ENCODE data around the gene TRAPPC12.

The TRAPPC12 gene

DNA sequence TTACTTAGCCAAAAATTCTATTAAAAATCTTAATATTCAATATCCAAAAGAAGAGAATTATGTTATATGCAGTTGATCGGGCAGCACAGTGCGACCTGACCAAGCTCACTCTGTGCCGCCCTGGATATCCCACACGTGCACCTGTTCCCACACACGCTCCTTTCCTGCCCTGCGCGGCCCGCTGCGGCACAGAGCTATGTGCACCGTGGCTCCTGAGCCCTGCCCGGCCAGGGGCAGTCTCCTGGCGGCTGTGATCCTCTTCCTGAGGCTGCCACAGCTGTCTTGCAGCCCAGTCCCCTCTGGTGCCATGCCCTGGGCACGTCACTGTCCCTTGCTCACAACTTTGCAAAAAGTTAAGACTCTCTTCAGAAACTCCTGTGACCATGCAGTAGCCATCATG is 29.3 kb downstream of the TRAPPC12 start:
- no peak for DNase-seq (ENCODE audit: low read depth in 2 of 2)

DNA sequence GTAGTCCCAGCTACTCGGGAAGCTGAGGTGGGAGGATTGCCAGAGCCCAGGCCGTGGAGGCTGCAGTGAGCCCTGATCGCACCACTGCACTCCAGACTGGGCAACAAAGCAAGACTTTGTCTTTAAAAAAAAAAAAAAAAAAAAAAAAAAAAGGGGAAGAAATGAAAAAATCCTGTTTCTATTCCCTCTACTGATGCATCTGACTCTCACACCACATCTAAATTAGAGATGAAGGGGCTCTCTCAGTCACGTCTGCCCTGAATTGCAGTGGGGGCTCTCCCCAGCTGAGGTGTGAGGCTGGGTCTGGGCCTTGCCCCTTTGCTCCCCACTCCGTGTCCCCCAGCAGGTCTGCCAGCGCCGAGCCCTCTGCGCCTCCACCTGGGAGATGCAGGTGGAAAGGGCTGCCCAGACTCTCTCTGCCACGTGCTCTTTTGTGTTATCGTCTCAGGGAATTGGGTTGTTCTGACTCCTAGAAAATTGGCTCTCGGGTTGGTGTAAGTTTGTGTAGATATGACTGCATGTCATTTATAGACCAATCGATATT is 30.2 kb downstream of the TRAPPC12 start:
- no peak for DNase-seq (ENCODE audit: low read depth in 2 of 2)

DNA sequence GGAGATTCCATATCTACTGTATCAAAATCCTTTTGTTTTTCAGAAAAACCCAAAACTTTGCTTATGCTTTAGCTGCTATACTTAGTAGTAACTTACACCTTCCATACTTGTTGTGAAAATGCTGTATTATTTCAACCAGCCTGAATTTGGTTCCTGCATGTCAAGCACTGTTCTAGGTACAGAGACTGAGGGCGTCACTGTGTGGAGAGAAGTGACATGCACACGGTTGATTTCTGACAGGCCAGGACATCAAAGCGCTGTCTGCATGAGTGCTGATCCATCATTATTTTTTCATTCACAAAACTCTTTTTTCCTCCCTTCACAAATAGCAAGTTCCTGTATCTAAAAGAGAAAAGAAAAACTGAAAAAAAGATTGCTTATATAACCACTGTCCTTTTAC is 31.6 kb downstream of the TRAPPC12 start:
- DNase-seq (ENCODE audit: low read depth in 2 of 2), result no peak

DNA sequence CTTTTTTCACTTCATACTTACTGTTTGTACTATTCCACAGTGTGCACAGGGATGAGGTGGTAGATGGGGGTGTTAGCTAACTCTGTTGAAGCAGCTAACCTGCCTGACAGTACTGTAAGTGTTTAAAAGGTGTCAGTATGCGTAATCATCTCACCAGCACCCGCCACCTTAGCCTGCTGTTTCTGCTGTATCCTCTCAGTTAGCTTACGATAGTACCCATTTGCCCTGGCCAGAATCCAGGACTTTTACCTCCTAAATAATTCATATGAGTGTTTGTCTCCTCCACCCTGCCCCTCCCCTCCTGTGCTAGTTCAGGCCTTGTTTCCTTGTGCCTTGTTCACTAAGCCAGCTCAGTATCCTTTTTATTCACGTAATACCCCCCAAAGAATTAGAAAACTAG is 34.2 kb downstream of the TRAPPC12 start:
- no peak for DNase-seq (ENCODE audit: low read depth in 2 of 2)

DNA sequence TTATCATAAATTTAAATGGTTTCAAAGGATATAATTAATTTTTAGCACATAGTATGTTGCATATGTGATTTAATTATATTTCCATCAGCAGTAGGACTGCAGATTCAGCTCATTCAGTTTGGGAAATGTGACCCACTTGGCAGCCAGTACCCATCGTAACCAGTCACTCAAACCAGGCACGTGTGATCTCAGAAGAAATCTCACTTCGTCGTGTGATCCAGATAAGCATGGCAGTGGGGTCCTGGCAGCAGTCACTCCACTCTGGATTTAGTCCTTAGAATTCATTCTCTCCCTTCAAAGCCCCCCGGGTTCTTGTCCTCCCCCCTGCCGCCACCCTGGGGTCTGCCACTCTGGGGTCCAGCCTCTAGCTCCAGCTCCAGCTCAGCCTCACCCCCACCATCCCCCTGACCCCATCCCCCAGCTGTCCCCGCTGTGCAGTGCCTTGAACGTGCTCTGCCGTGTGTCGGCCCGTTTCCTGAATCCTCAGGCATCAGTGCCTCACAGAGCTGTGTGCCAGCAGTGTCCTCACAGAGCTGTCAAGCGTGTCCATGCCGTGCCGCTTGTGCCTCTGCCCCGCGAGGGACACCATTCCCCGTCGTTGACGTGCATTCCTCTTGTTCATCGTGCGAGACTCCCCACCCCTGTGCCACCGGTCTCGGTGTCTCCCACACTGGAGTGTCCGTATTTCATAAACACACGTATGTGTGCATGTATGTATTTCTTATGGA is 34.8 kb downstream of the TRAPPC12 start:
- DNase-seq (ENCODE audit: low read depth in 2 of 2), result no peak

DNA sequence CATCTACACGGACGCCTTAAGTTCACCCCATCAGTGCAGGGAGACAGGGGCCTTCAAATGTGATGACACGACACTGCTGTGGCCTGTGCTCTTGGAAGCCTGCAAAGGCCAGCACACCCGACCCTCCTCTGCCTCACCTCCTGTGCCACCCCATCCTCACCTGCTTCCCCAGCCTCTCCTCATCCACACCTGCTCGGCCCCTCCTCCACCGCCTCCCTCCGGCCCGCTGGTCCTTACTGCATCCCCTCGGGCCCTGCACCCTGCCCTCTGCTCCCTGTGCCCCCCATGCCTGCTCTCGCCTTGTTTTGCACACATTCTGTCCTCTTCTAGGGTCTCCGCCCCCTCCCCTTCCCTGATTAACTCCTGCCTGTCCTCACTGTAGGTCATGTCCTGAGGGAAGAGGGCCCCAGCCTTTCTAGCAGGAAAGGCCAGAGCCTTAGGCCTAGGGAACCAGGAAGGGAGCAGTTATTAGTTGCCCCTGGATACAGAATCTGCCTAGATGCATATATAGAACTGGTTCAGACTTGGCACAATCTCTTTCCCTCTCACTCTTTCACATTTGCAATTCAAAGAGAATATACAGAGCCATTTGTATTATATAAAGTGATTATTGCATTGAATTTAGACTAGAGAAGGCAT is 39.4 kb downstream of the TRAPPC12 start:
- no peak for DNase-seq (ENCODE audit: low read depth in 2 of 2)

DNA sequence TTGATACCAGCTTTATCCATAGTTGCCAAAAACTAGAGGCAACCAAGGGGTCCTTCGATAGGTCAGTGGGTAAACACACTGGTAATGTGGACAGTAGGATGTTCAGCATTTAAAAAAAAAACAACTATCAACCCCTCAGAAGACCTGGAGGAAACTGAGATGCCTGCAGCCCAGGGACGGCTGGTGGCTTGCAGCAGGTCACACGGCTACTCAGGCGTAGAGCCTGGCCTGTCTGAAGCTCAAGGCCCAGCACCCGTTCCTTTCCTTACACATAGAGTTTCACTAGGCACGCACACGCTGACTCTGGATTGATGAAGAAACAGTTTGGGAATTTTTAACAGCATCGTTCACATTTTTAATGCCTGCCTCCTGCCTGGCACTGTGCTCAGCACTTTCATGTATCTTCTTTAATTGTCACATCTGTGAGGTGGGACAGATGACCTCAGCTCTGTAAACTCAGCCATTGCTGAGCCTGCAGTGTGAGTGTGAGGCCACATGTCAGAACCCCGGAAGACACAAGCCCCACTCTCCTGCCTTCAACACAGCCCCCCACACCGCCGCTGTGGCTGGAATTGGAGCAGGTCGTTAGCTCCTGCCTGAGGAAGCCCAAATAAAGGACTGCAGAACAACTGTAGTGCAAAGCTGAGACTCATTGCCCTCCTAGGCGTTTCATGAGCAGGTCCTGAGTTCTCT is 40.7 kb downstream of the TRAPPC12 start:
- no peak for DNase-seq (ENCODE audit: low read depth in 2 of 2)

DNA sequence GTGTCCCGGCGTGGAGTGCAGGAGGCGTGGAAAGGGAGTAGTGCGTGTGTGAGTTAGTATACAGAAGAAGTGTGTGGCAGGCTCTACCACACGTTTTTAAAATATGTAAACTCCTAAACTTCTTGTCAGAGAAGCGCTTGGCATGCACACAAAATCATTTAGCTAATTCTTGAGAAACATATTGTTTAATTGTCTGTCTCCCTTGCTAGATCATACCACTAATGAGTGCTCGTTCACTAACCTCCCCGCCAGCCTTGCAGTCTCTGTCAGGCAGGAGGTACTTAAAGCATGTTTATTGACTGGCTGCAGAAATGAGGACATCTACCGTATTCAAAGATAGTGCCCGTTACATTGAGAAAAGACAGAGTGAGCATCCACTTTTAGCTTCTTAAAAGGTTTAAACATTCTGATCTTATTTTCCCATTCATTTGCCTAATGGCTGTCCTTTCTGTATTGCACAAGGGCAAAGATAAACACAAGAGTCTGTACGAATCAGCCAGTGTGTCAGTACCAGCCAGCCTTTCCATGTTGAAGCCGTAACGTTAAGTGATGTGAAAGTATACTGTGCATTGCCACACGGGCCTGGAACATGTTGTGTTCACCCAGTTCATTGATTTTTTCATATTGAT is 41.4 kb downstream of the TRAPPC12 start:
- no peak for DNase-seq (ENCODE audit: low read depth in 2 of 2)

DNA sequence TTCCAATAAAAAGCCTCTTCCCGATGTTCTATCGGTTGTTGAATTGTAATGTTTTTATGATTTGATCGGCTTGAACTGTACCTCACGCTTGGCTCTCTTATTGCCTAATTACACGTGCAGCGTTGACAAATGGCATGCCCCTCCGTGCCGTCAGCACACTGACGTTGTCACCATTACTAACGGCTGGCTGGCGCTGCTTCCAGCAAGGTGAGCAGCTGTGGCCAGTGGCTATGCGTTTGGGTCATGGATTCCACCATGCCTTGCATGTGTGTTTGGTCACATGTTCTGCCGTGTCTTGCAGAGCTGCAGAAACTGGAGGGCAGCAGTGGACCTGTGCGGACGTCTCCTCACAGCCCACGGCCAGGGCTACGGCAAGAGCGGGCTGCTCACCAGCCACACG is 42.1 kb downstream of the TRAPPC12 start:
- DNase-seq (ENCODE audit: low read depth in 2 of 2), result no peak

DNA sequence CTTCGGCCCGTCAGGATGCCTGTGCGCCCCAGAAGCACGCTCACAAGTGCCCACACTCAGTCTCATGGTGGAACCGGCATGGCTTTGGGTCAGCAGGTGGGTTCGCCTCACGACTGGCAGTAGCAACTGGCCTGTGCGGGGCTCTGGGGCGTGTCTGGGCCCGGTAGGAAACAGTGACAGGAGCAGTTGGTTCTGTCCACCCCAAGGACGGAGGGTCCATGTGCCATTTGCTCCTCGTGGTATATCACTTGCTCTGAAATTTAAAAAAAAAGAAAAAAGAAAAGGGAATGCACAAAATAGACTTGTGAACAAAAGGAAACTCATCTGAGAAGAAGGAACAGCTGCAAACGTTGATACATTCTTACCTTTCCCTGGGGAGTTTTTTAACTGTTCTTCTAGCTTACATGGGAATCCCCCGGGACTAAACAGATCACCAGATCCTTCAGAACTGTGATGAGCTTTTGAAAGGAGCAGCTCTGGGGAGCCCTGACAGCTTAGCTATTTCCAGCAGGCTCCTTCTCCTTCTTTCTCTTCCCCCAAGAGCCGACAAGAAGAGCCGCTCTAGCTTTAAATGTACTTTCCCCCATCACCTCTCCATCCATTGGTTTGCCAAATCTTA is 42.8 kb downstream of the TRAPPC12 start:
- no peak for DNase-seq (ENCODE audit: low read depth in 2 of 2)

DNA sequence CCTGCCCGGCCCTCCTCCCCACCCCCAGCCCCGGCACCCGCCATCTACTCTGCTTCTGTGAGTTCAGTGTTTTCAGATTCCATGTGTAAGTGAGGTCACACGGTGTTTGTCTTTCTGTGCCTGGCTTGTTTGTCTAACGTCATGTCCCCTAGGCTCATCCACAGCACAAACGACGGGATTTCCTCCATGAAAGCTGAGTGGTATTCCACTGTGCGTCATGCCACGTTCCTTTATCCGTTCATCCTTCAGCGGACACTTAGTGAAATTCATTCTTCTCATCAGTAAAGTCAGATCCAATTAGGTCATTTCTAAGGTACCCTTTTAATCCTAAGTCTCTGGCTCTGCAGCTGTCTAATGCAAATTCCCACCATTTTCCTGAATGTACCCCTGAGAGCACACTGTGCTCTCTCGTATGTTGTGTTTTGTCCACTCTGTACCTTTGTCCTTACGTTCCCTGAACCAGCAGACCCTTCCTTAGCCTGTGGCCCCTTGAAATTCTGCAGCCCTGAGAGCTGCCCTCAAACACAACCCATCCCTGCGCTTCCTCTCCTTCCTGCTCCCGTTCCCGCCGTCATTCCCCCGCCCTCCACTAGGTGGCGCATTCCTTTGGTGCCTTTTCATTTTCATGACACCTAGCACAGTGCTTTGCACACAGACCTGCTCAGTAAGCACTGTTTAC is 44.1 kb downstream of the TRAPPC12 start:
- peak; percentile 41 to 50 for DNase-seq (ENCODE audit: low read depth in 2 of 2)

DNA sequence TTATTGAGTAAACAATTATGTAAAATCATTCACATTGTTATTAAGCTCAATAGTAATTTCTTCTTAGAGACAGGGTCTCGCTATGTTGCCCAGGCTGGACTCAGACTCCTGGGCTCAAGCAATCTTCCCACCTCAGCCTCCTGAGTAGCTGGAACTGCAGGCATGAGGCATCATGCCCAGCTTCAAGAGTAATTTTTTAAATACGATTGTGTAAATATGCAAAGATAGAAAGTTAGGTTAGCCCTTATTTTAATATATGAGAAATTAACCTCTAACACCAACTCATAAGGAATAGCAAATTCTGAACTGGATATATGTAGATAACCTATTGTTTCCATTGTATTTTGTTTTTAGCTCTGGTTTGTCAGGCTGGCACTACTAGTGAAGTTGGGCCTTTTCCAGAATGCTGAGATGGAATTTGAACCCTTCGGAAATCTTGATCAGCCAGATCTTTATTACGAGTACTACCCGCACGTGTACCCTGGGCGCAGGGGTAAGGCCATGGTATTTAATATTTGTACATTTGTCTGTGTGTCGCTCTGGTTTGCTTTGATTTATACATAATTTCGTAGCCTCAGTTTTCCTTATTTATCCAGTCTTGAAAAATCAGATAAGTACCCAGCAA is 44.8 kb downstream of the TRAPPC12 start:
- DNase-seq (ENCODE audit: low read depth in 2 of 2), result no peak

DNA sequence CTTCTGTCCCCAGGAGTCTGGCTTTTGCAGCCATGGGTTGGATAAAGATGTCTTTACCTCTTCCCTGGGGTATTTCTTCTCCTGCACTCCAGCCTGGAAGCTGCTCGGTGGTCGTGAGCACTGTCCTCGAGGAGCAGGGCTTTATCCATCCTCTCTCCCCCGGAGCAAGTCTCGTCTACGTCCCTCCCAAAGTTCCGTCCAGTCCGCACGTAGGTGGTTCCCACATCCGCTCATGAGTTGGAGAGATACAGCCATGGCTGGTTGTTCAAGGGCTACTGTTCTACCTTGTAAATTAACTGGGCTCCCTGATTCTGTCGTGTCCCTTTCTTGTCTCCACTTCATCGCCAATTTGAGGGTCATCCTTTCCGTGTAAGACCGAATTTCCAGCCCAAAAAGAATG is 47.1 kb downstream of the TRAPPC12 start:
- DNase-seq (ENCODE audit: low read depth in 2 of 2), result no peak

DNA sequence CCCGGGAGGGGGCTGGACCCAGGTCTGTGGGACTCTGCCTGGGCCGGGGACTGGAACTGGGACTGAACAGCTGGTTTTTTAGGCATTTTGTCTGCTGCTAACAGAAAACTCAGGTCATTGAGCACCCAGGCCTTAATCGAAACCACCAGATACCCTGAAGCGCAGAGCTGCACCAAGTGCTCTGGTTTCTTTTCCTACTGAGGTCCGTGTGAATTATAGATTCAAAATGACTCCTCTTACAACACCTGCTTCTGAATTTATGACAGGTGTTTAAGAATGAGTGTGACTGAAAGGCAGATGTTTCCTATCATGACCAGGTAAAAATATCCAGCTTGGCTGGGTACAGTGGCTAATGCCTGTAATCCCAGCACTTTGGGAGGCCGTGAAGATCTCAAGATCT is 47.8 kb downstream of the TRAPPC12 start:
- no peak for DNase-seq (ENCODE audit: low read depth in 2 of 2)

DNA sequence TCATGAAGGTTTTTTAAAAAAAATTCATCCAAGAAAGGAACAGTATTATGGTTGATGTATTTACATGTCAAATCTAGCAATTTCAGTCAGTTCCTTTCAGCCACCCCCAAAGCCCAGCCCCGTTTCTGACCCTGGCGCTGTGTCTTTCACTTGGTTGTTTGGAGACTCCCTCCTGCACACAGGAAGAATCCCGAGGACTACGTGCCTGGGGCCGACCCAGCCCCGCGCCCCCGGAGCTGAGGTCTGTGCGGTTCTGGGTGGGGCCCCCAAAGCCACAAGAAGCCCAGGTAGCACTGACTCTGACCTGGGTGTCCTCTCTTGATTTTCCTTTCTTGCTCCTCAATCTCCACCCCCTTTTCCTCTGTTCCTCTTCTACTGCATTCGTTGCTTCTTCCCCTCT is 49.1 kb downstream of the TRAPPC12 start:
- DNase-seq (ENCODE audit: low read depth in 2 of 2), result no peak

DNA sequence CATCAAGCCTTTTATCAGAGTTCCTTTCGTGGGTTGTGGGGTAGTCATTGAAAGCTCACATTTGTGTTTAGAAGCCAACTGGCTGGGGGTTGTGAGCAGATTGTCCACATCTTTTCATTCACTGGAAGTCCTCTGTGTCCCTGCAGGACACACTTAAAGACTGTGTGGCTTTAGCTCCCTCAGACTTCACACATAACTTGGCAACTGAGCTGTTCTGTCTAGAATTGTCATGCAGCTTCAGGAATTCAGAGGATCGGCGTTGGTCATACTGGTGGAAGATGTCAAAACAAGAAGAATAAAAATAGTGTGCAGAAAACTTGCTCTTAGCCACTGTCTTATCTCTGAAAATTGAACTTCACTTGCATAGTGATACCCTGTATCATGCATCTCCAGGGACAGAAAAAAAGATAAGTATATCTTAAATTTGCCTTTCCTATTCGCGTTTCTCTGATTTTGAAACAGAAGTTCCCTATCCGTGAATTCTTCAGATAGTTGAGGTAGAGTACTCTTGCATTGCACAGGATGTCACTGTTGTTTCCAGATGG is 49.6 kb downstream of the TRAPPC12 start:
- DNase-seq (ENCODE audit: low read depth in 2 of 2), result no peak

DNA sequence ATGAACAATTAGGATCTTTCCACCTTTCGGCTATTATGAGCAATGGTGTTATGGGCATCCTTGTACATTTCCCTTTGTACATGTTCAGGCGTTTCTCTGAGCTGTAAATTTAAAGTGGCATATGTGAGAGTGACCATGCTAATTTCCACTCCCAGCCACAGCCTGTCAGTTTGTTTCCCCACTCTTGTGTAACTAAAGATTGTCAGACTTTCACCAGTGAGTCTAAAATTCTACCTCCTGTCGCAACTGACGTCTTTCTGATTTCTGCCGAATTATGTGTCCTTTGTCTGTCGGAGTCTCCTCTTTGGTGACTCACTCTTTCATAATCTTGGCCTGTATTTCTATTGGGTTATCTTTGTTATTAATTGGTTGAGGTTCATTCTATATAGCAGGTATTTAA is 50.7 kb downstream of the TRAPPC12 start:
- no peak for DNase-seq (ENCODE audit: low read depth in 2 of 2)

DNA sequence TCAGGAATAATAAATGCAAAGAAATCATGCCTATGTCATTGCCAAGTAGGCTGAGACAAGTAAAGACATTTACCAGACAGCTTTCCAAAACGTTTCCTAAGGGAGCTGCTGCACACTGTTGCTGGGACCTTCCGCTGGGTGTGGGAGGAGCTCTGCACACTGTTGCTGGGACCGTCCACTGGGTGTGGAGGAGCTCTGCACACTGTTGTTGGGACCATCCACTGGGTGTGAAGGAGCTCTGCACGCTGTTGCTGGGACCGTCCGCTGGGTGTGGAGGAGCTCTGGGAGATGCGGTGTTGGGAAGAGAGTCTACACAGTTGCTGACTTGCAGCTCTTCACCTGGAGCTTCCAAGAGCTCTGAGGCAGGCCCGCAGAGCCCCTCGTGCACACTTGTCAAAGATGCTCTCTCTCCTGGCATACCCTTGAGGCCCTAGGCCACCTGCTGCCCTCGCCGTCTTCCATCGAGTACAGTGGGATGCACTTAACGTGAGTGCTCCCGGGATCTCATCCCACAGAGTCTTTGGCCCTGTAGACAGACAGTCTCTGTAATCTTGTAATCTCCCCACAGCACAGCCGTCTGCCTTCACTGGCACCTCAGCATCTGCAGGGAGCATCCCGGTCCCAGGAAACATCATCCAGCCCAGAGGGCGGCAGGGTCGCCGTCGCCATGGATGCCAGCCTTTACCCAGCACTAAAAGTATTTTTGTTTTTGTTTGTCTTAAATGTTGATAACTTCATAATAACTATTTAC is 51.4 kb downstream of the TRAPPC12 start:
- DNase-seq (ENCODE audit: low read depth in 2 of 2), result no peak

DNA sequence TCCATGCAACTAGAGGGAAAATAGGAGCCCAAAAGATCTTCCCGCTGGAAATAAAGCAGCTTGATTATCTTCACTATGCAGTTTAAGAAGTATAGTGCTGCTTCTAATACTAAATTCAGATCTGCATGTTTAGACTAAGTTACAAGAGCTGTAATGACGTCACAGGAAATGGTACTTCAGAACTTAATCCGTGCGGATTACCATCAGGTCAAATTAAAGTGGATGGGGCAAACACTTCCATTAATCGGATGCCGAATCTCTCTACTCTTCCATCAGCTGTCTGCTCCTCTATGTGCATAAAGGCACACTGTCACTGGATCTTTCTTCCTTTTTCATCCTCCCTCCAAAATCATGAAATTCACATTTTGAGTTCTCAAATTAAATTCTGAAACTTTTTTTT is 52.6 kb downstream of the TRAPPC12 start:
- no peak for DNase-seq (ENCODE audit: low read depth in 2 of 2)
